Kidney (tissue), 14 donors: Measurements from ENCODE around the gene SETD3. TPM values are rescaled to one million over a fixed set of nuclear protein-coding genes. Genes with fewer than 3 reads are reported as not detected.

Source experiments
- DNase-seq, 5 donors: peaks; one replicate each; pipeline ENCODE4 v3.0.0-alpha.2; 2013 to 2020
- FAIRE-seq: peaks from 2 replicates; lab custom pipeline; 2012; peaks lifted over from hg19 to GRCh38; lab: Jason Lieb, UNC
- H3K27ac ChIP-seq, 2 donors: one replicate each; pipeline ENCODE4 v1.7.0; 2013; ENCODE audit warnings: low read depth in 2 of 2, low read length in 2 of 2, inconsistent platforms in 1 of 2
- H3K27me3 ChIP-seq: one replicate; pipeline ENCODE4 v1.7.1; 2013; ENCODE audit warnings: low read length, inconsistent platforms; ENCODE audit not compliant: control insufficient read depth, insufficient read depth
- H3K36me3 ChIP-seq, 3 donors: one replicate each; pipeline versions ENCODE4 v1.7.0 to v1.7.1; 2013; ENCODE audit warnings: low read length in 3 of 3, control low read depth in 1 of 3, inconsistent platforms in 1 of 3; ENCODE audit not compliant: insufficient read depth in 3 of 3, control insufficient read depth in 2 of 3
- H3K4me1 ChIP-seq, 3 donors: one replicate each; pipeline versions ENCODE4 v1.7.0 to v1.7.1; 2013; ENCODE audit warnings: low read length in 3 of 3, inconsistent platforms in 1 of 3, low read depth in 1 of 3; ENCODE audit not compliant: control insufficient read depth in 2 of 3, insufficient read depth in 2 of 3
- H3K4me3 ChIP-seq, 3 donors: one replicate each; pipeline versions ENCODE4 v1.7.0 to v1.8.1; 2013; ENCODE audit warnings: low read length in 3 of 3, control low read depth in 1 of 3, inconsistent platforms in 1 of 3
- H3K9ac ChIP-seq, 3 donors: one replicate each; pipeline versions ENCODE4 v1.7.0 to v1.7.1; 2013; ENCODE audit warnings: low read length in 3 of 3, control low read depth in 1 of 3, inconsistent platforms in 1 of 3
- H3K9me3 ChIP-seq, 3 donors: one replicate each; pipeline versions ENCODE4 v1.7.0 to v1.7.1; 2013; ENCODE audit warnings: low read length in 3 of 3, control low read depth in 1 of 3, inconsistent platforms in 1 of 3; ENCODE audit not compliant: control insufficient read depth in 2 of 3, insufficient read depth in 1 of 3
- CTCF ChIP-seq: IDR thresholded peaks from 3 replicates; pipeline ENCODE4 v1.5.1; 2012; ENCODE audit warnings: mild to moderate bottlenecking, moderate library complexity, borderline replicate concordance; ENCODE audit not compliant: insufficient read depth; ENCODE audit errors: extremely low read depth
- intact Hi-C: fragments of 100-400 bp; cut with DNase I; formaldehyde crosslinking; loops from one replicate; pipeline ENCODE4 v1.11.1; 2022
- polyA plus RNA-seq: library from polyadenylated mRNA; stranded (reverse); fragments of 350-450 nt; fragmentation: Illumina TruSeq; extraction: RNeasy Lipid Tissue Mini Kit (QIAGEN cat#74804); gene quantifications from one replicate; pipeline ENCODE4 v1.2.3, GENCODE V29; 2014; ENCODE audit warnings: low read depth, low replicate concordance; ENCODE audit not compliant: insufficient read depth
- total RNA-seq: library from RNA; stranded (reverse); fragmentation: NEBNext Ultra II Directional; extraction: Animal tissue kit (Norgen Biotek cat#: 25700); gene quantifications from one replicate; pipeline ENCODE4 v1.2.1, GENCODE V29; 2021
- donor health status: control.
- donor health status: control.
- donor health status: control.
- donor health status: control.
- donor health status: control.
- donor health status: DM: yes; HTN: yes; CAD: no.
- donor health status: Normal renal cell carcinoma (clear cell type).

Gene SETD3
- total and polyA plus RNA-seq, 2 donors from 2014 or later, result 74.0 to 85.6 TPM

GRCh38 chr14:99472937-99473336, 7.7 kb downstream of the SETD3 start:
- Histone ChIP-seq H3K9ac (no peak overlapping the region), H3K27me3 (no peaks in the 10 kb centered on the region), H3K9me3 (no peaks in the 10 kb centered on the region), H3K4me3 (no peak overlapping the region), H3K4me1 (peaks cover 2 to 30% (median 14%) of the 10 kb centered on the region in 3 donors), H3K27ac (no peak overlapping the region), H3K36me3 (no peaks in the 10 kb centered on the region)
- DNase-seq, result no peak
- intact Hi-C loops, result no loop called here
- TF ChIP-seq CTCF, result no peak
- no peak for FAIRE-seq

GRCh38 chr14:99471731-99472130, 8.9 kb downstream of the SETD3 start:
- peaks cover 2 to 40% (median 22%) of the 10 kb centered on the region in 3 donors for H3K4me1 ChIP-seq
- intact Hi-C loops, result no loop called here

GRCh38 chr14:99468836-99469592, 11.6 kb downstream of the SETD3 start:
- H3K9ac ChIP-seq, result peak overlapping the region in 1 of 3 donors; percentile 6
- FAIRE-seq, result no peak
- no peak overlapping the region for H3K27ac ChIP-seq
- peaks cover 2 to 47% (median 17%) of the 10 kb centered on the region in 3 donors for H3K4me1 ChIP-seq
- intact Hi-C loops, result no loop called here
- DNase-seq, result no peak
- no peak overlapping the region for H3K4me3 ChIP-seq
- no peaks in the 10 kb centered on the region for H3K27me3 ChIP-seq
- H3K36me3 ChIP-seq, result peaks cover 0 to 9% (median 4%) of the 10 kb centered on the region in 3 donors
- no peaks in the 10 kb centered on the region for H3K9me3 ChIP-seq
- TF ChIP-seq CTCF, result no peak

More at GRCh38 chr14:99471731-99472130, 8.9 kb downstream of the SETD3 start:
- no peaks in the 10 kb centered on the region for H3K9me3 ChIP-seq
- no peaks in the 10 kb centered on the region for H3K36me3 ChIP-seq
- no peak for DNase-seq
- no peaks in the 10 kb centered on the region for H3K27me3 ChIP-seq
- no peak for FAIRE-seq
- no peak overlapping the region for H3K4me3 ChIP-seq
- TF ChIP-seq CTCF, result no peak
- H3K27ac ChIP-seq, result no peak overlapping the region
- H3K9ac ChIP-seq, result no peak overlapping the region
